ENCODE data around the gene MAPKAPK5.
A peak's percentile ranks its signal among the peaks of the same experiment; 100 is the strongest.
"Not testable (repeated sequence)": the region's sequence is repeated elsewhere in the genome, so short reads cannot be mapped to it uniquely, and the experiment has no call there.

The MAPKAPK5 gene, protein sequence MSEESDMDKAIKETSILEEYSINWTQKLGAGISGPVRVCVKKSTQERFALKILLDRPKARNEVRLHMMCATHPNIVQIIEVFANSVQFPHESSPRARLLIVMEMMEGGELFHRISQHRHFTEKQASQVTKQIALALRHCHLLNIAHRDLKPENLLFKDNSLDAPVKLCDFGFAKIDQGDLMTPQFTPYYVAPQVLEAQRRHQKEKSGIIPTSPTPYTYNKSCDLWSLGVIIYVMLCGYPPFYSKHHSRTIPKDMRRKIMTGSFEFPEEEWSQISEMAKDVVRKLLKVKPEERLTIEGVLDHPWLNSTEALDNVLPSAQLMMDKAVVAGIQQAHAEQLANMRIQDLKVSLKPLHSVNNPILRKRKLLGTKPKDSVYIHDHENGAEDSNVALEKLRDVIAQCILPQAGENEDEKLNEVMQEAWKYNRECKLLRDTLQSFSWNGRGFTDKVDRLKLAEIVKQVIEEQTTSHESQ

DNA sequence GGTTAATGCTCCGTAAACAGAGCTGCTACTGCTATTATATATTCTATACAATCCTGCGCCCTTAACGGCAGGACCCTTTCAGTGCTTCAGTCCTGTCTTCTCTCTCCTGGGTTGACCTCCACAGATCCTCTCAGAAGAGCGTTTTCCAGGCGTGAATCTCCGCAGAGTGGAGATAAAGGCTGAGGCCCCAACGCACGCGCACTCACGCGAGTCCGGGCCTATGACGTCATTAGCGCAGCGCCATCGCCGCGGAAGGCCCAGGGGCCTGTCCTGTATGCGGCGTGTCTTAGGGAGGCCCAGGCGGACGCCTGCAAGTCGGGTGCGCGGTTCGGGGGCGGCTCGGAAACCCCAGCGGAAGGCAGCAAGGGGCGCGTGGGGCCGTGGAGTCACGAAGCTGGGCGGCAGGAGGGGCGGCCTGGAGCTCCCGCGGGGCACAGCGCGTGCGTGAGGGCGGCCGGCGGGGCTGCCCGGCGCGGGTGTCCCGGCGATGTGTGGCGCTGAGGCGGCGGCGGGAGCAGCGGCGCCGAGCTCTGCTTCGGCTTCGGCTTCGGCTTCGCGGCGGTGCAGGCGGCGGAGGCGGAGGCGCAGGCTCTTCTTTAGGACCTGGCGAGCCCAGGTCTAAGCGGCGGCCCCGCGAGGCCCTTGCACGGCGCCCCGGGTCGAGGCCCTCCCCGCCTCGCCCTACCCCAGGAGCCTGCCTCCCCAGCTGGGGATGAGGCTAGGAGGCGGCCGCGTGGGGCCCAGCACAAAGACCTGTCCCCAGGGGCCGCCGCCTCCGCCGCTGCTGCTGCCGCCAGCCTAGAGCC is at the start of gene MAPKAPK5:
TSS of gene MAPKAPK5 (plus strand) at position 479 of the 806 bp plus-strand sequence. CDS start 506 bp downstream, outside the sequence.
- DNase-seq (ENCODE audit: low spot score): peak; percentile 98

DNA sequence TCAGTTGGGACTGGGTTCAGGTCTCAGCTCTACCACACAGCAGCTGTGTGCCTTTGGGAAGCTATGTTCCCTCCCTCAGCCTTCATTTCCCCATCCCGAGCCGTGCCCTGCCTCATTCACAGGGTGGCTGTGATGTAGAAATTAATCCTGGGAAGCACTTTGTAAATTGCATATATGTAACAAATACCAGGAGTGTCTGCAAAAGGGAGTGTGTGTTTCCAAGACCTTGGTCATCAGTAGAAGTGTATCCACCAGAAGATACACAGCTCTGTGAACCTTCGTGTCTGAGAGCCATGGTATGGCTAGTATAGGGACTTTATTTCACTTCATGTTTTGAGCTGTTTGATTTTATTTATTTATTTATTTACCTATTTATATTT is 49.2 kb upstream of the MAPKAPK5 start:
- no peak for DNase-seq (ENCODE audit: low spot score)

DNA sequence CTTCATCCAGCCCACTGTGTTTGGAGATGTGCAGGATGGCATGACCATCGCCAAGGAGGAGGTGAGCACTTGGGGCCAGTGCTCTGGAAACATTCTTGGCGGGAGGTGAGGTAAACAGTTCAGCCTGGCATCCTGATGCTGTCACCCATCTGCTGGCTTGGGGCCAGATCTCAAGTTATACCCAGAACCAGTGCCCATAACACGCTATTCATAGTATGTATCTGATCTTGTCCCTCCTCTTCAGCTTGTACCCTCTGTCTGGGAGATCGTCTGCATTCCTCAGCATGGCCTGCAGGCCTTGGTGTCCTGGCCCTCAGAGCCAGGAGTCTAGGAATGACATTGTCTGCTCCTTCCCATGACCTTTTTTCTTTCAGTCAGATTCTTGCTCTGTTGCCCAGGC is 43.8 kb upstream of the MAPKAPK5 start:
- DNase-seq (ENCODE audit: low spot score): no peak

DNA sequence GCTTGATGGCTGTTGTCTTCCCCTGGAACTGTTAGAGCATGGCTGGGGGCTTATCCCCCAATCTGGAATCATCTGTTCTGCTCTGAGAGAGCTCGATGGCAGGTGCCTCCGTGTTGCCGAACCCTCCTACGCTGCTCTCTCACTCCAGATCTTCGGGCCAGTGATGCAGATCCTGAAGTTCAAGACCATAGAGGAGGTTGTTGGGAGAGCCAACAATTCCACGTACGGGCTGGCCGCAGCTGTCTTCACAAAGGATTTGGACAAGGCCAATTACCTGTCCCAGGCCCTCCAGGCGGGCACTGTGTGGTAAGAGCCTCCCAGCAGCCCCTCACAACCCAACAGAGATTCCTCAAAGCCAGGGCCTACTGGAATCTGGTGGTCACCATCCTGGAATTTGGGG is 42.3 kb upstream of the MAPKAPK5 start:
- DNase-seq (ENCODE audit: low spot score): no peak

DNA sequence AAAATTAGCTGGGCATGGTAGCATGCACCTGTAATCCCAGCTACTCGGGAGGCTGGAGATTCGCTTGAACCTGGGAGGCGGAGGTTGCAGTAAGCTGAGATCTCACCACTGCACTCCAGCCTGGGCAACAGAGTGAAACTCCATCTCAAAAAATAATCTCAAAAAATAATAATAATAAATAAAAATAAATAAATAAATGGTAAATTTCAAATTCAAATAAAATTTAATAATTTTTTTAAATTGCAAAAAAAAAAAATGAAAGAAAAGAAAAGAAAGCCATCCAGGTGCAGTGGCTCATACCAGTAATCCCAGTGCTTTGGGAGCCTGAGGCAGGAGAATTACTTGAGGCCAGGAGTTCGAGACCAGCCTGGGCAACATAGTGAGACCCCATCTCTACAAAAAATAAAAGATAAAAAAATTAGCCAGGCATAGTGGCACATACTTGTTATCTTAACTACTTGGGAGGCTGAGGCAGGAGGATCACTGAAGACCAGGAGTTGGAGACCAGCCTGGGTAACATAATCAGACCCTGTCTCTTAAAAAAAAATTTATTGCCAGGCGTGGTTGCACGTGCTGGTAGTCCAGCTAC is 38.9 kb upstream of the MAPKAPK5 start:
- DNase-seq (ENCODE audit: low spot score): no peak

DNA sequence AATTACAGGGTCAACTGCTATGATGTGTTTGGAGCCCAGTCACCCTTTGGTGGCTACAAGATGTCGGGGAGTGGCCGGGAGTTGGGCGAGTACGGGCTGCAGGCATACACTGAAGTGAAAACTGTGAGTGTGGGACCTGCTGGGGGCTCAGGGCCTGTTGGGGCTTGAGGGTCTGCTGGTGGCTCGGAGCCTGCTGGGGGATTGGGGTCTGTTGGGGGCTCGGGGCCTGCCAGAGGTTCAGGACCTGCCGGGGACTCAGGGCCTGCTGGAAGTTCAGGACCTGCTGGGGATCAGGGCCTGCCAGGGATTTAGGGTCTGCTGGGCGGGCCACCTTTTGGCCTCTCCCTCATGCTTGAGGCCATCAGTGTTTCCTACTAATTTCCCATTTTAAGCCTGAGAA is 38.2 kb upstream of the MAPKAPK5 start:
- DNase-seq (ENCODE audit: low spot score): no peak

DNA sequence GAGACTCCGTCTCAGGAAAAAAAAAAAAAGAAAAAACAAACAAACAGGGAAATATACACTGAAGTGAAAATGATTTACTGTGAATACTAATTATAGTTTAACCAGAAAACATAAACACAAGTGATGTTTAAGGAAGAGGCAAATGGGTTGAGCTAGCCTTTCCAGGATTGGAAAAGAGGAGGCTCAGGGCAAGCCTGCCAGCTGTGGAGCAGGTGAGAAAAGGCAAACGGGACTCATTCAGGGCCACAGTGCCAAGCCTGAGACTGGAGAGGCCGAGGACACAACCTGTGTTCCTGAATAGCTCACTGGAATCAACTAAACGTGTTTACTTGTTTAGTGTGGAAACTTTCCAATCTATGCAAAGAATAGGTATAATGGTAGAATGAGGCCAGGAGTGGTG is 35.7 kb upstream of the MAPKAPK5 start:
- DNase-seq (ENCODE audit: low spot score): no peak

DNA sequence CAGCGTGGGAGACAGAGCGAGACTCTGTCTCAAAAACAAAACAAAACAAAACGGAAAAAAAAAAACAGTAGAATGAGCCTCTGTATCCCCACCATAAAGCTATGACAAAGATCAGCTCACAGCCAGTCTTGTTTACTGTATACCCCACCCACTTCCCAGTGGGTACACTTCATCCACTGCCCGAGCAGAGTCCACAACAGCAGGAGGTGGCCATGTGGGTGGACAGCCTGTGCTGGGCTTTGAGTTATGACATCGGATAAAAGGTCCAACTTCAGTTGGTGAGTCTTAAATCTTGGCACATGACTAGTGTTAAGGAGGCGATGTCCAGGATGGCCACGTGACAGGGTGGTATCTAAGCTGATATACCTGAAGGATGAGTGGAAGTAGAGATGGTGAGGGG is 34.8 kb upstream of the MAPKAPK5 start:
- DNase-seq (ENCODE audit: low spot score): no peak

DNA sequence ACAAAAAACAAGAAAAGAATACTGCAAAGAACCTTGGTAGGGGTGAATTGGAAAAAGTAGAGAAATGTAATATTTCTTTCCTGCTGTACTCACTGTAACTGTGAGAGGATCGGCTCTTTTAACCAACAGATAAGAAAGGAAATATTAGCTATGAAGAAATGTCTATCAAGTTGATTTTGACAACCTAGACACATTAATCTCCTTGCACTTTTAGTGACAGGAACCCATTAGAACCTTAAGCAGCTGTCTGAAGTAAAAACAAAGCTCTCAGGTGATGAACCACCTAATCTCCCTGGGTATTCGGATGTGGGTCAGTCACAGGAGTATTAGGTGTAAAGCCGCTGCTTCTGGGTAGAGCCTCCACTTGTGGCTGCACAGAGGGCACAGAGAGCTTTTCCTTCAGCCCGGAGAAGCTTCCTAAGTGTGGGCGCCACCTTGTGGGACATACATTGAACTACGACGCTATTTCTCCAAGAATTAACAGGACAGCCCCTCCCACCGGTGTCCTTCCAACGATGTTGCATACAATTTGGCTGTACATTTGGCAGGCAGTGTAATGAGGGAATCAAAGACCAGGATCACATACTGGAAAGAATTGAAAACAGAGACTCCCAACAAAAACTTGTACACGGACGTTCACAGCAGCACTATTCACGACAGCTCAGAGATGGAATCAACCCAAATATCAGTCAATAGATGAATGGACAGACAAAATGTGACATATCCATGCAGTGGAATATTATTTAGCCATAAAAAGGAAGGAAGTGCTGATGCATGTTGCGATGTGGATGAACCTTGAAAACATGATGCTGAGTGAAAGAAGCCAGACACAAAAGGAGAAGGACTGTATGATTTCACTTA is 28.9 kb upstream of the MAPKAPK5 start:
- peak; percentile 92 for DNase-seq (ENCODE audit: low spot score)

DNA sequence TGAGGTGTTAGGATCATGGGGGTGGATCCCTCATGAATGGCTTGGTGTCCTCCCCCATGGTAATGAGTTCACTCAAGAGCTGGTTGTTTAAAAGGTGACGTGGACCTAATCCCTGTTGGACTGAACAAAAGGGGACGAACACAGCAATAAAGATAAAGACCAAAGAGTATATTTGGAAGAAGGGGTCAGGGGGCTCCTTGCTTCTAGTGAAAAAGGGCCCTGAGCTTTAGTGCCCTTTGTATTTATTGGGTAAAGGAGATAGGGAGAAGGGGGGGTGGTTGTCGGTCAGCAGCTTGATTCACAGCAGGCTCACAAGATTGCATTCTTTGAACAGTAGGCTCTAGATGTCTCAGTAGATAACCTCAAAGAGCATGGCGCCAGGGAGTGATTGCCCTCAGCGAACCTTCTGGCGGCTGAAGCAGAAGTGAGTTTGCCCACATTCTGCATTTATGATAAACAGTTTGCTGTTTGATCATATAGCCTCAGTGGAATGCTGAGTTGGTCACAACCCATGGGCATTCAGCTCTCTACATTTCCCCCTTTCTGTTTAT is 25.9 kb upstream of the MAPKAPK5 start:
- DNase-seq (ENCODE audit: low spot score): no peak

DNA sequence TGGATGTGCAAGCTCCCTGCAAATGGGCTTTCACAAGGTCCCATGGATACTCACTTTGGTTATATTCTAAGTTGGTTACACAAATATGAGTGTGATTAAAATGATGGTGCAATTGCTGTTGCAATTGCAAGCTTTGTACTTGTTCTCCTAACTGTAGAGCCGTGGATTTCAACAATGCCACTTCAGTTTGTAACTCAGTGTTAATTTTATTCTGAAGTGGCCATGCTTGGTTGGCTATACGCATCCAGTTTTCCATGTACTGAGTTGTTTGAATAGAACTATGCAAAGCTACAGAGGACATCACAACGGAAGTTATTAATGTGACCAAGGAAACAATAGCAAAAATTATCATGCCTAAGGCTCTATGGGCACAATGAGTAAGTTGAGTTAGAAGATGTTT is 25.1 kb upstream of the MAPKAPK5 start:
- DNase-seq (ENCODE audit: low spot score): not testable (repeated sequence)

DNA sequence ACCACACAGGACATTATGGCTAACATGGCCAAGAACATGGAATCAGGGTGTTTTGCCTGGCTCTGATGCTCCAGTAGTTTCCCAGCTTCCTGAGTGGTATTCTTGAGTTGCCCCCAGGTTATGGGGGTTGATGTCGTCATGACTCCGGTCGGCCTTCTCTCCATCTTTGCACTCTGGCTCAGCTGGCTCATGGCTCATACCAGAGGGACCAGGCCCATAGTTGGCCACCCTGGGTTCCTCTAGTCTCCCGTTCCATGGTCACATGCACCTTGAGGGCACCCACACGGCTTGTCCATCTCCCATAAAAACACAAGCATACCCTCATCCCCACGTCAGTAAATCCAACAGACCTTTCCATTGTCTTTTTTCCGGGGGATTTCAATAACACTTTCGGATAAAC is 23.7 kb upstream of the MAPKAPK5 start:
- DNase-seq (ENCODE audit: low spot score): no peak

DNA sequence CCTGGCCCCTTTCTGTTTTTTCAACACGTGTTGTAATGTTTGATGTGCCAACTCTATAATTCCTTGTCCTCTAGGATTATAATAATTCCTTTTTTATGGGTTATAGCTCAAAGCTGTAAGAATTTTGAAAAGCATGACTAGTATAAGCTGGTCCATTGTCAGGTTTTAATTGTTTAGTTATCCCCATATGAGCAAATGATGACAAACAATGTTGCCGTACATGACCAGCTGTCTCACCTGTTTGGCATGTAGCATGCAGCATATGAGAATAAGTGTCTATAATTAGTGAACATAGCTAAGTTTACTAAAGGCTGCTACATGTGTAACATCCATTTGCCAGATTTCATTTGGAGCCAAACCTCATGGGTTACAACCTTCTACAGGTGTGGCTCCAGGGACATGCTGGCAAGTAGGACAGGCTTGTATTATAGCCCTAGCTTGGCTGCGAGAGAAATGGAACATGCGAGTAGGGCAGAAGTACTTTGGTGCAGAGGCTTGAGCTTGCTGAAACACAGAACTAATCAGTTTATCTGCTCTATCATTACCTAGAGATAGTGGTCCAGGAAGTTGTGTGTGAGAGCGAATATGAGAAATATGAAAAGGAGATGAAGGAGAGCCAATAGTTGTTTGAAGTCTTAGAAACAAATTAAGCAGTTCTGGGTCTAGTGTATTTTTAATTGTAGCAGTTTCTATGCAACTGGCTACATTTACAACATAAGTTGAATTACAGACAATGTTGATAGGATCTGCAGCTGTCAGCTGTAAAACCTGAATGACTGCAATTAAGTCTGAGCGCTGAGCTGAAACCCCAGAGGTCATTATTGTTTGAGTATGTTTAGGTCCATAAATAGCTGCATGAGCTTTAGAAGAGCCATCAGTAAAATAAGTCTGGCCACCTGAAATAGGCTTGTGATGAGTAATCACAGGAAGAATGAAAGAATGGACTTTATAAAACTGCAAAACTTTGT is 22.6 kb upstream of the MAPKAPK5 start:
- no peak for DNase-seq (ENCODE audit: low spot score)

DNA sequence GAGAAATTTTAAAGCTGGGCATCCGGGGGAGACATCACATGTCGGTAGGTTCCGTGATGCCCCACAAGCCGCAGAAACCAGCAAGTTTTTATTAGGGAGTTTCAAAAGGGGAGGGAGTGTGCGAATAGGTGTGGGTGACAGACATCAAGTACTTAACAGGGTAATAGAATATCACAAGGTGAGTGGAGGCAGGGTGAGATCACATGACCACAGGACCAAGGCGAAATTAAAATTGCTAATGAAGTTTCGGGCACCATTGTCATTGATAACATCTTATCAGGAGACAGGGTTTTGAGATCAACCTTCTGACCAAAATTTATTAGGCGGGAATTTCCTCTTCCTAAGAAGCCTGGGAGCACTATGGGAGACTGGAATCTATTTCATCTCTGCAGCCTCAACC is 21.2 kb upstream of the MAPKAPK5 start:
- DNase-seq (ENCODE audit: low spot score): not testable (repeated sequence)

DNA sequence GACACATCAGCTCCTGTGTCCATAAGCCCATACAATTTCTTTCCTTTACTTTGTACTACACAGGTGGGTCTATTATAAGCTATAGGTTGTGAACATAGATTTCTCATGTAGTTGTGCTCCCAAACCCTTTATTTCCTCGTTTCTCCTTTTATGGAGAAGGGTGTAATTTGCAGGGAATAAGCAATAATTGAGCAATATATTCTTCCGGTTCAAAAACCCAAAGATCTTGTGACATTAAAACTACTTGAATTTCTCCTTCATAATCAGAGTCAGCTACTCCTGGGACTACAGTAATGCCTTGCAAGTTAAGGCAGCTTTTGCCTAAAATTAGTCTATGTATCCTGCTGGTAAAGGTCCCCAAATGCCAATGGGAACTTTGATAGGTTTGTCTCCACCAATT is 19.1 kb upstream of the MAPKAPK5 start:
- no peak for DNase-seq (ENCODE audit: low spot score)

DNA sequence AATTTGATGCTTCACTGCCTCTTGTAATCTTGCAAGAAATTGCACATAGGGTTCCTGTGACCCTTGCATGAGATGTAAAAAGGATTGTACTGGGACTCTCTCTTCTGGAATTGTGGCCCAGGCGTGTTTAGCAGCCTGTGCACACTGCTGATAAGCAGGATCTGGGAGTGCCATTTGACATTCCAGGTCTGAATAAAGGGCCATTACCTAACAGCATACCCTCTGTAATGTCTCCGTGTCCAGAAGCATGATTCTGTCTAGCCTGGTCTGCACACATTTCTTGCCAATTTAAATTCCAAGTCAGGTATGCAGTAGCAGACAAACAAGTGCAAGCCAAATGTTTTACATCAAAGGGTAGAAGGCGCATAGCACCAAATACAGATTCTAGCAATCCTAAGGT is 18.1 kb upstream of the MAPKAPK5 start:
- DNase-seq (ENCODE audit: low spot score): no peak

DNA sequence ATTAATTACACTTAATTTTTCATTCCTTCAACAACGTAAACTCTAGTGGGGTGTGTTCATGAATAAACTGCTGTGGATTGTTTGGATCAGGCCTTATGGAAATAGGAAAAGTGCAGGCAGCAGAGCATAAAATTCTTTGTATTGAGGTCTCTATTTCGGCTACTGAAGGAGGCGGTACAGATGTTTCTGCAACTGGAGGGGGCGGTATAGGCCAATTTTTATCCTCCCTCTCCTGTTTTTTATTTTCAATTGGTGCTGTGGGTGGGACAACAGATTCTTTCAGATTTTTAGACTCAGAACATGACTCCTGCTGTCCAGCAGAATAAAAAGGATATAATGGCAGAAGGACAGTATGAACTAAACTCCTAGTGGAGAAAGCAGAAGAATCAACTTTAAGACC is 17.7 kb upstream of the MAPKAPK5 start:
- DNase-seq (ENCODE audit: low spot score): not testable (repeated sequence)

DNA sequence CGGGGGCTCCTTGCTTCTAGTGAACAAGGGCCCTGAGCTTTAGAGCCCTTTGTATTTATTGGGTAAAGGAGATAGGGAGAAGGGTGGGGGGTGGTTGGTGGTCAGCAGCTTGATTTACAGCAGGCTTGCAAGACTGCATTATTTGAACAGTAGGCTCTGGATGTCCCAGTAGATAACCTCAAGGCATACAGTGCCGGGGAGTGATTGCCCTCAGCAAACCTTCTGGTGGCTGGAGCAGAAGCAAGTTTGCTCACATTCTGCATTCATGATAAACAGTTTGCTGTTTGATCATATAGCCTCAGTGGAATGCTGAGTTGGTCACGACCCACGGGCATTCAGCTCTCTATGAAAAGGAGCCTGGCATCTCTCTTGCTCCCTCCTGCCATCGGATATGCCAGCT is 16.5 kb upstream of the MAPKAPK5 start:
- no peak for DNase-seq (ENCODE audit: low spot score)

DNA sequence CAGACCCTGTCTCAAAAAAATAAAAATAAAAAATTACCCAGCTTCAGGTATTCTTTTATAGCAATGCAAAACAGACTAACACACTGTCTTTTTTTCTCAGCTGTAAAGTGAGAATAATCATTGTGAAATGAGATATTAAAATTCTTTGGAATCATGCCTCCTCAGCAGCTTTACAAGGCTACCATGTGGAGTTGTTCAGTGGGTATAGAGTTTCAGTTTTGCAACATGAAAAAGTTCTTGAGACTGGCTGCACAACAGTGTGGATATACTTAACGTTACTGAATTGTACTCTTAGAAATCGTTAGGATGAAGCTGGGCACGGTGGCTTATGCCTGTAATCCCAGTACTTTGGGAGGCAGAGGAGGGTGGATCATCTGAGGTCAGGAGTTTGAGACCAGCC is 15.7 kb upstream of the MAPKAPK5 start:
- no peak for DNase-seq (ENCODE audit: low spot score)

DNA sequence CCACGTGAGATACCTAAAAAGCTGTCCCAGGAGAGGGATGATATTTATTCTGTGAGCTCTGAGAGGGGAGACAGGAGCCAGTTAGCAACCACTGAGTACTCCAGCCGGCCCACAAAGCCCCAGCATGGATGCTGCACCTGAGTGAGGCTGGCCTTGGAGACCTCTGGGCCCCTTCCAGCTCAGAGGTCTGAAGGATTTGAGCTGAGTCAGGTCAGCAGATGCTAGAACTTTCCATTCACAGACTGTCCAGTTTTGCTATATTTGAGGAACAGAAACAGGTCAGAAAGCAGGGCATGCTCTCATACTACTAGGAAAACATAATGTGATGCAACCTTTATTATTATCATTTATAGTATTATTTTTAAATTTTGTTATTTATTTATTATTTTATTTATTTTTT is 15.0 kb upstream of the MAPKAPK5 start:
- no peak for DNase-seq (ENCODE audit: low spot score)
